ENCODE data around the gene TADA1. TPM values are rescaled to one million over a fixed set of nuclear protein-coding genes. Genes with fewer than 3 reads are reported as not detected.

The TADA1 gene
- total RNA-seq, 1 experiment from 2014 or later: 13.9 TPM

DNA sequence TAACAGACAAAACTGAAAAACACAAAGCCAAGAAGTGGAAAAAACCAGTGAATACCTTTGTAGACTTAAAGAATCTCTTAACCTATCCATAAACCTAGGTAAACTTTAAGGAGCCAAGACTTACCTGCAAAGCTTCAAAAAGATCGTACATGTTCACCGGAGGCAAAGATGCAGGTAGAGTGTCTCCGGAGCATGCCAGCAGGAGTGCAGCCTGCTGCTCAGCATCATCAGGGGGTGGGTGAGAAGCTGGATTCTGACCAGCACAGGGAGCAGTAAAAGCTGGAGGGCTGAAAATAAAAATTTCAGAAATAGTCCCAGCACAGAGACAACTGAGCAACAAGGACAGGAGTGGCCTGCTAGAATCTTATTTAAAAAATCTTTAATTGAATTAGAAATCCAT lies 18.1 kb downstream of the TADA1 start:
- Histone ChIP-seq H3K4me1 (no peaks in the 10 kb centered on the region), H3K9me3 (no peaks in the 10 kb centered on the region), H3K27me3 (replicated peaks; ENCODE audit: control insufficient read depth, insufficient read depth, low read length) (no peaks in the 10 kb centered on the region), H3K4me3 (ENCODE audit: low read depth, low read length) (no peak overlapping the region), H3K36me3 (ENCODE audit: control insufficient read depth, insufficient read depth, low read length) (no peaks in the 10 kb centered on the region; the same call in 1 of the 2 replicates)
- TF ChIP-seq CTCF (IDR thresholded peaks at IDR 0.05; ENCODE audit: insufficient read depth in 1 of 2, low read depth in 1 of 2, low read length in 1 of 2, severe bottlenecking in 1 of 2, unreplicated experiment in 1 of 2): peak in 1 of 2 experiments; percentile 1
- no peak for DNase-seq
- Mint-ChIP-seq H3K4me1 (ENCODE audit: low read depth, unreplicated experiment) (no peaks in the 10 kb centered on the region), H3K27me3 (ENCODE audit: insufficient read depth, unreplicated experiment) (no peaks in the 10 kb centered on the region), H3K9me3 (ENCODE audit: unreplicated experiment) (no peaks in the 10 kb centered on the region), H3K27ac (ENCODE audit: unreplicated experiment) (no peak overlapping the region), H3K36me3 (ENCODE audit: insufficient read depth, unreplicated experiment) (peaks cover 45% of the 10 kb centered on the region), H3K4me3 (ENCODE audit: unreplicated experiment) (no peak overlapping the region)
- ChIA-PET POLR2A (no interaction called here), CTCF (no interaction called here)
- BruUV-seq (replicated peaks): no TSS peak
- intact Hi-C loops (cut with micrococcal nuclease; ENCODE audit: unreplicated experiment): no loop called here

GRCh38 chr1:166855558-166855957 lies 20.5 kb downstream of the TADA1 start:
- POLR2A ChIA-PET: no interaction called here
- no peaks in the 10 kb centered on the region for H3K27me3 Mint-ChIP-seq (ENCODE audit: insufficient read depth, unreplicated experiment)
- H3K4me1 ChIP-seq: no peaks in the 10 kb centered on the region
- peaks cover 60% of the 10 kb centered on the region for H3K36me3 Mint-ChIP-seq (ENCODE audit: insufficient read depth, unreplicated experiment)
- no peaks in the 10 kb centered on the region for H3K27me3 ChIP-seq (replicated peaks; ENCODE audit: control insufficient read depth, insufficient read depth, low read length)
- intact Hi-C loops (cut with micrococcal nuclease; ENCODE audit: unreplicated experiment): no loop called here
- no peaks in the 10 kb centered on the region for H3K4me1 Mint-ChIP-seq (ENCODE audit: low read depth, unreplicated experiment)
- DNase-seq: no peak
- no peaks in the 10 kb centered on the region for H3K36me3 ChIP-seq (ENCODE audit: control insufficient read depth, insufficient read depth, low read length)
- CTCF ChIA-PET: no interaction called here
- no peaks in the 10 kb centered on the region for H3K9me3 Mint-ChIP-seq (ENCODE audit: unreplicated experiment)
- H3K4me3 ChIP-seq (ENCODE audit: low read depth, low read length): no peak overlapping the region
- no peaks in the 10 kb centered on the region for H3K9me3 ChIP-seq
- no TSS peak for BruUV-seq (replicated peaks)
- TF ChIP-seq CTCF (IDR thresholded peaks at IDR 0.05; ENCODE audit: insufficient read depth in 1 of 2, low read depth in 1 of 2, low read length in 1 of 2, severe bottlenecking in 1 of 2, unreplicated experiment in 1 of 2): no peak
- H3K4me3 Mint-ChIP-seq (ENCODE audit: unreplicated experiment): no peak overlapping the region
- no peak overlapping the region for H3K27ac Mint-ChIP-seq (ENCODE audit: unreplicated experiment)

DNA sequence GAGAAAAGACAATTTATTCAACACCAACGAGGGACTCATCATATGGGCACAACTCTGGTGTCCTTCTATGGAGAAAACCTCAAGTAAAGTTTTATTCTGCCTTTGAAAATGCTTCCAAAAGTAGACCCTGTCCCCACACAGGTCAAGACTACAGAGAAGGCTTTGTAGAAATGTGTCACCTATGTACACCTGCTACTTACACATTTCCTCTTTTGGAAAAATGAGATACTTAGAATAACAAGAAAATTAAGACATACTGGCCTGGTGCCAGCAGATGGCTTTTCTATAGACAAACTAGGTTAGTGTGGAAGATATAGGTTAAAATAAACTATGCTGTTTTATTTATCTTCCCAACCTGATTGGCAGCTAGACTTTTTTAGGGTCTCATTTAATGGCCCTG lies 23.1 kb downstream of the TADA1 start:
- no peaks in the 10 kb centered on the region for H3K27me3 ChIP-seq (replicated peaks; ENCODE audit: control insufficient read depth, insufficient read depth, low read length)
- intact Hi-C loops (cut with micrococcal nuclease; ENCODE audit: unreplicated experiment): no loop called here
- no peaks in the 10 kb centered on the region for H3K27me3 Mint-ChIP-seq (ENCODE audit: insufficient read depth, unreplicated experiment)
- ChIA-PET CTCF (no interaction called here), POLR2A (interaction anchor here (1.6 kb wide), 1 partner anchor 12 kb away, joined by 6 read pairs; no protein-coding TSS in a partner anchor)
- H3K4me1 Mint-ChIP-seq (ENCODE audit: low read depth, unreplicated experiment): no peaks in the 10 kb centered on the region
- TF ChIP-seq CTCF (IDR thresholded peaks at IDR 0.05; ENCODE audit: insufficient read depth in 1 of 2, low read depth in 1 of 2, low read length in 1 of 2, severe bottlenecking in 1 of 2, unreplicated experiment in 1 of 2): no peak
- H3K27ac Mint-ChIP-seq (ENCODE audit: unreplicated experiment): no peak overlapping the region
- H3K36me3 Mint-ChIP-seq (ENCODE audit: insufficient read depth, unreplicated experiment): peaks cover 75% of the 10 kb centered on the region
- no peaks in the 10 kb centered on the region for H3K9me3 ChIP-seq
- H3K9me3 Mint-ChIP-seq (ENCODE audit: unreplicated experiment): no peaks in the 10 kb centered on the region
- H3K36me3 ChIP-seq (ENCODE audit: control insufficient read depth, insufficient read depth, low read length): peaks cover 4% of the 10 kb centered on the region; the same call in 1 of the 2 replicates
- DNase-seq: no peak
- BruUV-seq (replicated peaks): no TSS peak
- no peak overlapping the region for H3K4me3 ChIP-seq (ENCODE audit: low read depth, low read length)
- no peaks in the 10 kb centered on the region for H3K4me1 ChIP-seq
- no peak overlapping the region for H3K4me3 Mint-ChIP-seq (ENCODE audit: unreplicated experiment)
